GM18873 (cell line): ENCODE data around the gene MRPL27.

Experiments used
- ATAC-seq: cut with Tn5 transposase; IDR thresholded peaks from one replicate; pipeline ENCODE4 v1.9.1; 2021; ENCODE audit warnings: mild to moderate bottlenecking, moderate library complexity, moderate number of reproducible peaks; ENCODE audit not compliant: unreplicated experiment, low FRiP score

Gene MRPL27

DNA sequence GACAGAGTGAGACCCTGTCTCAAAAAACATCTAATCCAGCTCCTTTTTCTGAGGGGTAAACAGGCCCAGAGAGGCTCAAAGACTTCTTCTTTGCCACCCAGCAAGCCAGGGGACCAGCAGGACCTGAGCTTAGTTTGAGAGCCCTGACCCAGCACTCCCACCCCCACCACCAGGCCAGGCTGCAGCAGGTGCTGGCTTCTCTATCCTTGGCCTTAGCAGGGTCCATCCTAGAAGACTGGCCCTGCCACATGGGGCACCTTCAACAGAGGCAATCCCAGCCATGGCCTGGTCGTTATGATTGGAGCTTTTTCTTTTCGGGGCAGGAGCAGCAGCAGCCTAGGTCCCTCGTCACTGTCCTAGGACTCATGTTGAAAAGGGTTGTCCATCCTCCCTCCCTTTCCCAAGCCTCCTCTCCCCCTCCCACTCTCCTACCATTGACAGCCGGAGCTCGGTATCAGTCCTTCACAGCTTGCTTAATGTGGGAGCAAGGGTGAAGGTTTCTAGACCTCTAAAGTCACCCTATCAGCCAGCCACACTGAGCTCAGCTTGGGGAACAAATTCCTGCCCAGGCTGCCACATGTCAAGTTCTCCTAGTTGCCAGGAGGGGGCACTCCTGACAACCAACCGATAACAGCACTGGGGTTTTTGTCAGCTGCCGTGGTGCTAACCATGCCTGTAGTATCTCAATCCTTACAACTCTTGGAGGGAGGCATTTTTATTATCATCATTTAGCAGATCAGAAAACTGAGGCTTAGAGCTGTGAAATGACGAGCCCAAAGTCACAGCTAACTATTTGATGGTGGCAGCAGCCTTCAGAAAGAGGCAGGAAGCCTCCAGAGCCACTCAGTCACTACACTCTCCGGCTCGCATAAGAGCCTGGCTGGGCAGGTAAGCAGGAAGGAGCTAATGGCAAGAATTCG is 11.2 kb downstream of the MRPL27 start:
- ATAC-seq = peak; percentile 48

DNA sequence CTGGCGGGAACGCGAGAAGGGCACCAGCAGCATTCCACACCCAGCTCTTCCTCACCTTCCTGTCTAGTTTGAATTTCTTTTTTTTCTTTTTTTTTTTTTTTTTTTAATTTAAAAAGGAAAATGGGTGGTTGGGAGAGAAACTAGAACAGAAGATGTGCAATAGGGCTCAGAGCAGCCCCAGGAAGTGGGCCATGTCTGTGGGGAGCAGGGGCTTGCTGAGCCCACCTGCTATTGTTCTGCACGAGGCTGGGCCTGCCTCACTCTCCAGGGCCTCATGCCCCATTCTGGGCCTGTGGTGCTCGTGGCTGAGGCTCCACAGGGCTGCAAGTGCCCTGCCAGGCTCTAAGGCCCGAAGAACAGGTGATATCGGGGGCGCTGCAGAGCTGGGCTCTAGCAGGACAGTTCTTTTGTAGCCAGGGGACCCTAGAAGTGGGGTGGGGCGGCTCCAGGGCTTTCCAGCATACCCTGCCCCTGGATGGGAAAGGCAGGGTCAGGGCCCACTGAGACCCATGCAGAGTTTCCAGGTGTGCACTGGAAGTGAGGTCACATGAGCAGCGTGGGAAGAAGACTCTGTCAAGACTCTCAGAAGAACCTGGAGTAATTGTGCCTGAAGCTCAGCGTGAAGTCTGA is 12.4 kb downstream of the MRPL27 start:
- ATAC-seq = no peak

DNA sequence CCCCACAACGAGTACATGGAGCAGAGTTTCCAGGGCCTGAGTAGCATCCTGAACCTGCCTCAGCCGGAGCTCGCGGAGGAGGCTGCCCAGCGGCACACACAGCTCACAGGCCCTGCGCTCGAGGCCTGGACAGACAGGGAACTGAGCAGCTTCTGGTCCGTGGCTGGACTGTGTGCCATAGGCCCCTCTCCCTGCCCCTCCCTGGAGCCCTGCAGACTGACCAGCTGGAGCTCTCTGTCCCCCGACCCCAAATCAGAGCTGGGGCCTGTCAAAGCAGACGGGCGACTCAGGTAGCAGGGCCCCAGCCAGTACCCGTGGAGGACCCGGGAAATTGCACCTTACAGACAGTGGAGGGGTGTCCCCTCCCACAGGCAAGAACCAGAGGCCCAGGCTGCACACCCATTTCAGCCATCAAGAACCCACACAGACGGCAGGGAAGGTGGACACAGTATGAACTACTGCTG is 13.0 kb downstream of the MRPL27 start:
- no peak for ATAC-seq

DNA sequence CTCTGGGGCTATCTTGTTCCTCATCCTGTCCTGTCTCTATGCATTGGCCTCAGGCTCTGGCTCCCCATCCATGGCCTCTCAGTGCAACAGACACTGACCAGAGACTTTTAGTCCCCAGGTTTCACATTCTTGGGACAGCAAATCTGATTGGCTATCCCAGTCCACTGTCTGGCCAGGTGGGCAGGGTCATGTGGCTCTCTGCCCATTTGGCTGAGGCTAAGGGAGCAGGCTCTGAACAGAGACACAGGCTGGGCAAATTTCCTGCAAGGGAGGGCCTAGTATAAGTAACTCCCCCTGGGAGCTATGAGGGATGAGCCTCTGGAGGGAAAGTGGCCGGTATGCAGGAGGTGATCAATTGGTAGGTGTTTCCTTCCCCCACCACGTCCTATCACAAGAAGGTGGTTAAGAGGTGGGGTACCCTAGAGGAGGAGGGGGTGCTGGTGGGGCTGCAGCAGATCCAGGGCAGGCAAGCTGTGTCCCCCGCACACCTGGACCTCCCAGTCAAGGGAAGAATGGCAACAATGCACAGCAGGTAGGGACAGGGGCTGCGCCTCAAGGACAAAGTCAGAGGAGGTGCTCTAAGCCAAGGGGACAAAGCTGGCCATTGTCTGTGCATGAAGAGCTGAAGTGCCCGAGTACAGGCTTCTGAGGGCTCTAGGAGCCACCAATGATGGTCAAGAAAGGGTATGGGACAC is 13.8 kb downstream of the MRPL27 start:
- no peak for ATAC-seq

DNA sequence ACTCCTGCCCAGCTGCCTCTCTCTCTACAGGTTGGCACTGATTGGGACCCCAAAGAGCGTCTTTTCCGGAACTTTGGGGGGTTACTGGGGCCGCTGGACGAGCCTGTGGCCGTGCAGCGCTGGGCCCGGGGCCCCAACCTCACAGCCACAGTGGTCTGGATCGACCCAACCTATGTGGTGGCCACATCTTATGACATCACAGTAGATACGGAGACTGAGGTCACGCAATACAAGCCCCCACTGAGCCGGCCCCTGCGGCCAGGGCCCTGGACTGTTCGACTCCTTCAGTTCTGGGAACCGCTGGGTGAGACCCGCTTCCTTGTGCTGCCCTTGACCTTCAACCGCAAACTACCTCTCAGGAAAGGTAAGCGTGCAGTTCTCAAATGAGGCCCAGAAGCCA is 14.8 kb downstream of the MRPL27 start:
- no peak for ATAC-seq

DNA sequence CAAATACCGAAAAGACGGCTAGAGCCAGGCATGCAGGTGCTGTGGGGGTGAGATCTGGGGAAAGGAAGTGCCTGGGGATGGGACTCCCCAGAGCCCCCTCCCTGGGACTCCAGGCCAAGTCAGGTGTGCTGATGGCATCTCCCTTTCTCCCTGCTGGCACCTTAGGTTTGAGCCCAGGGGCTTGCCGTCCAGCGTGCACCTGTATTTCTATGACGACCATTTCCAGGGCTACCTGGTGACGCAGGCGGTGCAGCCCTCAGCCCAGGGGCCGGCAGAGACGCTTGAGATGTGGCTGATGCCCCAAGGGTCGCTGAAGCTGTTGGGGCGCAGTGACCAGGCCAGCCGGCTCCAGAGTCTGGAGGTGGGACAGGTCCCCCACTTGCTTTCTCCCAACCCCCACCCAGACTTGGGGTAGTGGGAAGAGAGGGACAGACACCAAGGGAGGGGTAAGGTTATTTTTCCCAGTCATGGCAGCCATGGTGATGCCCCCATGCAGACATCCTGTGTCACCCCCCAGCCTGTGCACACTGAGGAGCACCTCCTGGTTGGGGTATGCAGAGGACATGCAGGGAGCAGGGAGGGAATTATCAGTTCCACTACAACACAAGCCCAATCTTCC is 16.0 kb downstream of the MRPL27 start:
- ATAC-seq = no peak

DNA sequence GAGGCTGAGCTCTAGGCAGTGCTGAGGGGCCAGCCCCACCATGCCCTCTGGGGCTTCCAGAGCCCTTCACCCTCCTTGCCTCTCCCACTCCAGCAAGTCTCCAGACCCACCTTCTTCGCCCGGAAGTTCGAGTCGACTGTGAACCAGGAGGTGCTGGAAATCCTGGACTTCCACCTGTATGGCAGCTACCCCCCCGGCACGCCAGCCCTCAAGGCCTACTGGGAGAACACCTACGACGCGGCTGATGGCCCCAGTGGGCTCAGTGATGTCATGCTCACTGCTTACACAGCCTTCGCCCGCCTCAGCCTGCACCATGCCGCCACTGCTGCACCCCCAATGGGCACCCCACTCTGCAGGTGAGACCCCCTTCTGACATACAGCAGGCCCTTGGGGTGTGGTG is 16.6 kb downstream of the MRPL27 start:
- ATAC-seq = no peak

DNA sequence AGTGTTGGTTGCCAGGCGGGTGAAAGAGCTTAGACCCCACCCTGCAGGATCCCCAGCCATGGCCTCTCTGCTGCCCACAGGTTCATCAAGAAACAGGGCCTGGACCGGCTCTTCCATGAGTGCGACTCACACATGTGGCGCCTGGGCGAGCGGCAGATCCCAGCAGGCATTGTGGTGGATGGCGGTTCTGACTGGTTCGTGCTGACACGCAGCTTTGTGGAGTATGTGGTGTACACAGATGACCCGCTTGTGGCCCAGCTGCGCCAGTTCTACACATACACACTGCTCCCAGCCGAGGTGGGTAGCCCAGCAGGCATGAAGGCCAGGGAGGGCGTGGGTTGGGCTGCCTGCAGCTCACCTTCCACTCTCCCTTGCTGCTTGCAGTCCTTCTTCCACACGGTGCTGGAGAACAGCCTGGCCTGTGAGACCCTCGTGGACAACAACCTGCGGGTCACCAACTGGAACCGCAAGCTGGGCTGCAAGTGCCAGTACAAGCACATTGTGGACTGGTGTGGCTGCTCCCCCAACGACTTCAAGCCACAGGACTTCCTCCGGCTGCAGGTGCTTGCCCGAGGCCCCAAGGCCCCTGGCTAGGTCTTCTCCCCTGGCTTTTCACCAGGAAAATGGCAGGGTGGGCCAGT is 17.2 kb downstream of the MRPL27 start:
- ATAC-seq = no peak

DNA sequence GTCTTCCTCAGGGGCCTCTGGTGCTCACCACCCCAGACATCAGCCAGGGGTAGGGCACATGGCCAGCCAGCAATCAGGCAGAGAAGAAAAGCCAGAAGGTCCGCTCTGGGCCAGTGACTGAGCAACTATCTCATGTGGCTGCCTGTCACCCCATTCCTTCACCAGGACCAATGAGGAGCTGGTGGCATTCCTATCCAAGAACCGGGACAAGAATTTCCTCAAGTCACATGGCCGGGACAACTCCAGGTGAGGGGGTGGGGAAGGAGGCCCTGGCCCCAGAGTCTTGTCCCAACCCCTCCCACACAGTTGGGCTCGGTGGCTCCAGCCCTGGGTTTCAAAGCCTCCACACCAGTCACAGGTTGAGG is 17.7 kb downstream of the MRPL27 start:
- ATAC-seq = no peak

DNA sequence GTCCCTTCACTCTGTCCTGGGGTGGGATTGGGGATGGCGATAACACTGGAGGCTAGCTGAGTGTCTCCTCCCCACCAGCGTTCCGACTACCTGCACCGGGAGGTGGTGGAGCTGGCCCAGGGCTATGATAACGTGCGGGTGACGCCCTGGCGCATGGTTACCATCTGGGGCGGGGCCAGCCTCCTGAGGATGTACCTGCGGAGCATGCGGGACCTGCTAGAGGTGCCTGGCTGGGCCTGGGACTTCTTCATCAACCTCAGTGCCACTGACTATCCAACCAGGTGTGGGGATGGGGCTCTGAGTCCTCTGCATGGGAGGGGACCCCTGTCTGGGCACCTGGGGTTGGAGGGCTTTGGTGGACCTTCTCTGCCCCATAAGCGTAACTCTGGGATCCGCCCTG is 18.2 kb downstream of the MRPL27 start:
- no peak for ATAC-seq

DNA sequence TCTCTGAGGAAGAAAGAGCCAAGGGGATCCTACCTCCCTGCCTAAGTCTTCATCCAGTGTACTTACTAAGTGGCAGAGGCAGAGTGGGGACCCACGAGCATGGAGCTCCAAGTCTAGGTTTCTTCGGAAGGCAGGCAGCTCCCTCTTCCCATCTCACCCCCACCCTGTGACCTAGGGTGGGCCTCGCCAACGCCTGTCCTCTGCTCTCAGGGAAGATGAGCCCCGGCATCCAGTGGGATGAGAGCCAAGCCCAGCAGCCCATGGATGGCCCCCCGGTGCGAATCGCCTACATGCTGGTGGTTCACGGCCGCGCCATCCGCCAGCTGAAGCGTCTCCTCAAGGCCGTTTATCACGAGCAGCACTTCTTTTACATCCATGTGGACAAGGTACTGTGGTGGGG is 18.8 kb downstream of the MRPL27 start:
- no peak for ATAC-seq

DNA sequence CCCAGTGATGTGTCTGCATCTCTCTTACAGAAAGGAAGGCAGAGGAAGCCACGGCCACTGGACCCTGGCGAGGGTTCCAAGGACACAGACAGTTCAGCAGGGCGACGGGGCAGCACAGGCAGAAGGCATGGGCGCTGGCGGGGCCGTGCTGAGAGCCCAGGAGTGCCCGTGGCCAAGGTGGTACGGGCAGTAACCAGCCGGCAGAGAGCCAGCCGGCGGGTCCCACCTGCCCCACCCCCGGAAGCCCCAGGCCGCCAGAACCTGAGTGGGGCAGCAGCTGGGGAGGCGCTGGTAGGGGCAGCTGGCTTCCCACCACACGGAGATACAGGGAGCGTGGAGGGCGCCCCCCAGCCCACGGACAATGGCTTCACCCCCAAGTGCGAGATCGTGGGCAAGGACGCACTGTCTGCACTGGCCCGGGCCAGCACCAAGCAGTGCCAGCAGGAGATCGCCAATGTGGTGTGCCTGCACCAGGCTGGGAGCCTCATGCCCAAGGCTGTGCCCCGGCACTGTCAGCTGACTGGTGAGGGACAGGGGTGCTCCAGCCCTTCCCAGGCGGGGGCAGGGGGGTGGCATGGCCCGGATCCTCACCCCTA is 19.3 kb downstream of the MRPL27 start:
- no peak for ATAC-seq

DNA sequence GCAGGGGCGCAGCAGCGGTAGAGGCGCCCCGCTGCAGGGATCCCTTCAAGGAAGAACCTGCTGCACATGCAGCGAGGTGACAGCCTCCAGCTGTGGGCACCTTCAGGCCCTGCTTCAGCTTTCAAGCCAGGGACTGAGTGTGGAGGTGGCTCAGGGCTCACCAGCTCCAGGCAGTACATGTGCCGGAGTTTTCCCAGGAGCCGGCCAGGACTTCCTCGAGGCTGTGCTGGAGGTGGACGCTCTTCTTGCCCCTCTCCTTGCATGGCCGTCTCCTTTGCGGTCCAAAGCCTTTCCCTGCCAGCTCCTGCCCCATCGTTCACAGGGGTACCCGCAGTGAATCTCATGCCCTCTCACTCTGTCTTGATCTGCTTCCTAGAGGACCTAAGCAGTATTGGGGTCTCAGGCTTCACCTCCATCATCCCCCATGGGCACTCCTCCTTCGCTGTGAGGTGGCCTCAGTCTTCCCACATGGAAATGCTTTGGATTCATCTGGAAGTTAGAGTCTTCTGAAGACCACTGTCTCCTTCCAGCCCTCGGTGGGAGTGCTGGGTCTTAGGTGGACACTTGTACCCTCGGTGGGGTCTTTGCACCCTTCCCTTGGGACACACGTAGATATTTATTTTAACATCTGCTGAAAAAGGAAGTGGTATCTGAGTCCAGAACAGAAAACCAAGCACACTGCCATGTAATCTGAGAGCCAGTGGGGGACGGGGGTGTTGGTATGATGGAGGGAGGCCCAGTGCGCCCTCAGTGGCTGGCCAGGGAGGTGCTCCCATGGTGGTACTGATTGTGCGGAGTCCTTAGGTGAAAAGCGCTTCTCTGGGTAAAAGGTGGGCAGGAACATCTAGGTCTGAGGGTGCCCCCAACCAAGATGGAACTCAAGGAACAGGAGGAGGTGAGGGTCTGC is 20.0 kb downstream of the MRPL27 start:
- no peak for ATAC-seq

DNA sequence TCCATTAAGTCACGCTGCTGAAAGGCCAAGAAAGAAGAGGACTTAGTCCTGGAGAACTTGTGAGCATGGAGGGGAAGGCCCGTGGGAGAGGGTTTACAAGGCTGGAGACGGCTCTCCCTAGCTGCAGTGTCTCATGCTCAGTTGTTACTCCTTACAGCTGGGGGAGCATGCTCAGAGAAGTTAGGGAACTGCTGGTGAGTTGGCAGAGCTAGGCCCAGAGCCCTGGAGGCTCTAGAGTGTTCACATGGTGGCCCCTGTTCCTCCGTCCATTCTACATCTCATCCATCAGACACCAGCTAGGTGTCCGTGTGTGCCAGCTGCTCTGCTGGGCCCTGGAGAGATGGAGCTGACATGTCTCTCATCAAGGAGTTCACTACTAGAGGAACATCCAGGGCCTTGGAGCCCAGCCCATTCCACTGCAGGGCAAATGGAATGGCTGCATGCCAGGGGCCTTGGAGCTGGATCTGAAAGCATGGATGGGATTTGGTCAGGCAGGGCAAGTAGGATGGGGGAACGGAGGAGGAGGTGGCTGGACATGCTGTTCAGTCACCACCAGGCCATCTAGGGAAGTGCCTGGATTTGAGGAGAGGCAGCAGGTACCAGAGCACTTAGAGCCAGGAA is 20.8 kb downstream of the MRPL27 start:
- no peak for ATAC-seq

DNA sequence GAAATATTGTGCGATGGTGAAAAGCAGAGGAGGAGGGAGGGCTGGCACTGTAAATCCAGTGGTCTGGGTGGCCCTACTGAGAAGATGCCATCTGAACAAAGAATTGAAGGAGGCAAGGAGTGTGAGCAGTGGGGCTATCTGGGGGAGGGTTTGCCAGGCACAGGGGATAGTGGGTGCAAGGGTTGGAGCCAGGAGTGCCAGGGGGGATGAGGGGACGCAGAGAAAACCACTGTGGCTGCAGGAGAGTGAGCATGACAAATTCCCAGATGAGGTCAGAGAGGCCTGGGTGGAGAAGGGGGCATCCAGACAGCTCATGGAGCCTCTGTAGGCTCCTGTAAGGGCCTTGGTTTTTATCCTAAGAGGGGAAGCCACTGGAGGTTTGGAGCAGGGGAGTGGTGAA is 22.3 kb downstream of the MRPL27 start:
- ATAC-seq = no peak

DNA sequence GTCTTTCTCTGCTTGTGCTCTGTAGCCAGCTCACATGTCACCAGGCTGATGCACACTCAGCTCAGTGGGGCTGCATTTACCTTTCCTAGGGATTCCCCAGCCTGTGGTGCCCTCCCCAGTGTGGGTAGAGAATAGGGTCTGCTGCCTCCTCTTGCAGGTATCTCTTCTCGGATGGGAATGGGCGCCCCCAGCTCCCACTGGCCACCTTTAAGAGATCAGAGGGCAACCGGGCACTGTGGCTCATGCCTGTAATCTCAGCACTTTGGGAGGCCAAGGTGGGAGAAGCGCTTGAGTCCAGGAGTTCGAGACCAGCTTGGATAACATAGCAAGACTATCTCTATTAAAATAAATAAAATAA is 23.8 kb downstream of the MRPL27 start:
- no peak for ATAC-seq

DNA sequence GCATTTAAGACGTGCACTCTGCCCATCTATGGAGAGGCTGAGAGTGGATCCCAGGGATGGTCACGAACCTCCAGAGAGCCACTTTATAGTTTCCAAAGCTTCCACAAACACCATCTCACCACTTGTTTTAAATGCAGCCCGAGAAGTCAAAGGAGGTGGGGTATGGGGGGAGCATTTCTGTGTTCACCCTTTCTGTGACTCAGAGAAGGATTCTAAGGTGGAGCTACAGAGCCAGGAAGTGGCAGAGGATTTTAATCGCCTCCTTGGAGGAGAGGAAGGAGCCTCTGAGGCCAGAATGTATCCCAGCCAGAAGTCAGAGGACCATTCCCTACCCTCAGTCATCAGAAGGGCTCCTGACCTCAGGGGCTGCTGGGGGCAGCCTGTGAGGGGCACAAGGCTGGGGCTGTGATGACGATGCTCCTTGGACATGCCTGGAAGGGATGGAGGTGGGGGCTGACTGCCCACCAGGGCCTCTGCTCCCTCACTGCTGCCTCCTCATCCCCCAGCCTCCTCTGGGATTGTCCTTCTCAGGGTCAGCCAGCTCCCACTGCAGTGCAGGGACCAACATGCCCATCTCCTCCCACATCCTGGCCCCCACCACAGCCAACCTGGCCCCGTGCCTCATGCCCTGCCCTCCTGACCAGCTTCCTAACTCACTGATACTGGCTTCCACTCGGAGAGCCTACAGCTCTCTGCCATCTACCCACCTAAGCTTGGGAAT is 24.3 kb downstream of the MRPL27 start:
- no peak for ATAC-seq

DNA sequence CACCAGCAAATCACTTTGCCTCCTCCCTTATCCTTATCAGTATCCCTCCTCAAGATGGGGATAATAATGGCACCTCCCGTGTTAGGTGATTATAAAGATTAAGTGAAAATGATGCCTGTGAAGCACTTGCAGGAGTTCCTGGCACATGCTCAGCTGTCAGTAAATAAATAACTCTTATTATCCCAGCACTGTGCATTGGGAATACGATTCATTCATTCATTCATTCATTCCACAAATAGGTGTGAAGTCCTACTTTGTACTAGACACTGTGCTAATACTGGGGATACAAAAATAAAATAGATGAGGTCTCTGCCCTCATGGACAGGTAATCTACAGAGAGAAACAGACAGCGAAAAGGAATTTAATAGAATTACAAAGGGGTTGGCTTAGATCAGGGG is 25.1 kb downstream of the MRPL27 start:
- ATAC-seq = no peak
